ENCODE results near the gene TRIM66. TPM values are rescaled to one million over a fixed set of nuclear protein-coding genes. Genes with fewer than 3 reads are reported as not detected.

The TRIM66 gene
- total and polyA plus RNA-seq, 10 of the 15 experiments (the other 5 are each of a cell fraction or from before 2014, with no cell fraction given), result 1.7 to 14.5 (median 7.4) TPM

GRCh38 chr11:8674859-8675258 is 7.6 kb downstream of the TRIM66 start:
- peaks cover 5 to 14% of the 10 kb centered on the region in 2 experiments; a peak in 3 of 4 replicates for H3K36me3 ChIP-seq (ENCODE audit: control insufficient read depth in 2 of 2, insufficient read depth in 2 of 2, low read length in 1 of 2)
- no peak overlapping the region for H3K9ac ChIP-seq (ENCODE audit: control insufficient read depth, insufficient read depth, low read length)
- H3K4me3 ChIP-seq, result no peak overlapping the region
- H3K79me2 ChIP-seq (ENCODE audit: control insufficient read depth, insufficient read depth, low read length), result no peaks in the 10 kb centered on the region
- H3K4me2 ChIP-seq (ENCODE audit: control insufficient read depth, insufficient read depth), result no peak overlapping the region
- SMC1A ChIA-PET (ENCODE audit: uncharacterized antibody, unreplicated experiment), result no interaction called here
- WGBS (ENCODE audit: insufficient coverage, insufficient replicate concordance, low lambda C conversion rate, missing lambda C conversion rate), result 91% methylated on average over 2 of the region's 2 CpGs
- FAIRE-seq (no peak), ATAC-seq (no peak), DNase-seq (ENCODE audit: low read depth, low spot score) (no peak)
- RAD21 ChIA-PET (ENCODE audit: unreplicated experiment), result interaction anchor here (0.7 kb wide), 1 partner anchor 98 kb away, joined by 3 read pairs; no protein-coding TSS in a partner anchor
- no peaks in the 10 kb centered on the region for H3K9me3 ChIP-seq (replicated peaks; ENCODE audit: control insufficient read depth, insufficient read depth, low read length)
- no peaks in the 10 kb centered on the region for H4K20me1 ChIP-seq (ENCODE audit: control insufficient read depth, insufficient read depth)
- POLR2A ChIA-PET, result no interaction called here
- no peak overlapping the region for H3K27ac ChIP-seq (ENCODE audit: control insufficient read depth, insufficient read depth)
- no peaks in the 10 kb centered on the region for H3K27me3 ChIP-seq (replicated peaks in 1 of 2; ENCODE audit: control insufficient read depth in 2 of 2, insufficient read depth in 2 of 2, low read length in 1 of 2)
- CTCF ChIA-PET, result interaction anchor here (1.4 kb wide), 1 partner anchor 16 kb away, joined by 3 read pairs; no protein-coding TSS in a partner anchor
- in situ Hi-C loops (cut with MboI) (no loop called here), intact Hi-C loops (cut with micrococcal nuclease; ENCODE audit: unreplicated experiment) (no loop called here)
- no peaks in the 10 kb centered on the region for H3K4me1 ChIP-seq (ENCODE audit: control insufficient read depth, insufficient read depth, low read length)
- BruUV-seq (replicated peaks), result no TSS peak
- no peak overlapping the region for H2AFZ ChIP-seq (ENCODE audit: control insufficient read depth, low read depth, low read length)
- no peak for TF ChIP-seq ZBED1 (IDR thresholded peaks at IDR 0.05; ENCODE audit: borderline replicate concordance)
- TF ChIP-seq BCL3 (IDR thresholded peaks at IDR 0.05; ENCODE audit: borderline replicate concordance, insufficient read depth, low read depth, low read length, poor library complexity, severe bottlenecking), result no peak
- no peak for TF ChIP-seq TCF12 (IDR thresholded peaks at IDR 0.05; ENCODE audit: low read depth, low read length)
- no peak for TF ChIP-seq ZNF217 (IDR thresholded peaks at IDR 0.05)
- no peak for TF ChIP-seq SREBF1 (IDR thresholded peaks at IDR 0.05; ENCODE audit: low read length)
- no peak for TF ChIP-seq HSF1 (IDR thresholded peaks at IDR 0.05; ENCODE audit: low read depth, low read length)
- no peak for TF ChIP-seq SKIL (IDR thresholded peaks at IDR 0.05; ENCODE audit: low read depth, poor library complexity, severe bottlenecking)
- no peak for TF ChIP-seq ZNF24 (IDR thresholded peaks at IDR 0.05)
- TF ChIP-seq BMI1 (IDR thresholded peaks at IDR 0.05; ENCODE audit: borderline replicate concordance), result no peak
- TF ChIP-seq RELA (IDR thresholded peaks at IDR 0.05; ENCODE audit: borderline replicate concordance, partially characterized antibody), result no peak
- no peak for TF ChIP-seq NBN (IDR thresholded peaks at IDR 0.05)
- TF ChIP-seq CEBPZ (IDR thresholded peaks at IDR 0.05; ENCODE audit: low read depth, low read length), result no peak
- TF ChIP-seq REST (IDR thresholded peaks at IDR 0.05; ENCODE audit: low read depth, low read length), result no peak

All from GM12878 (cell line).